Neural progenitor cell (in vitro differentiated cells): ENCODE data around the gene UHRF1. TPM values are rescaled to one million over a fixed set of nuclear protein-coding genes. Genes with fewer than 3 reads are reported as not detected.
A peak's percentile ranks its signal among the peaks of the same experiment; 100 is the strongest.
"Not testable (repeated sequence)": the region's sequence is repeated elsewhere in the genome, so short reads cannot be mapped to it uniquely, and the experiment has no call there.

ENCODE experiments used
- DNase-seq: peaks from one replicate; pipeline ENCODE4 v3.0.0-alpha.2; 2016; ENCODE audit warnings: low spot score
- H2AFZ ChIP-seq: fragments of 200-600 bp; sonication (generic); replicated peaks from 2 replicates; pipeline ENCODE4 v1.6.1; 2016; ENCODE audit warnings: antibody characterized with exemption
- H3F3A ChIP-seq: fragments of 200-600 bp; sonication (generic); 2 replicates; pipeline ENCODE4 v1.6.1; 2016; ENCODE audit warnings: antibody characterized with exemption, low read depth
- H3K27ac ChIP-seq: fragments of 200-600 bp; sonication (generic); 2 replicates; pipeline ENCODE4 v1.5.1; 2016; ENCODE audit warnings: mild to moderate bottlenecking
- H3K27me3 ChIP-seq: fragments of 200-600 bp; sonication (generic); 2 replicates; pipeline ENCODE4 v1.6.1; 2016; ENCODE audit warnings: mild to moderate bottlenecking, moderate library complexity
- H3K36me3 ChIP-seq: fragments of 200-600 bp; sonication (generic); 2 replicates; pipeline ENCODE4 v1.5.1; 2016
- H3K4me1 ChIP-seq: fragments of 200-600 bp; sonication (generic); 2 replicates; pipeline ENCODE4 v1.6.1; 2016; ENCODE audit warnings: mixed run types
- H3K4me2 ChIP-seq: fragments of 200-600 bp; sonication (generic); 2 replicates; pipeline ENCODE4 v1.6.1; 2016
- H3K4me3 ChIP-seq: fragments of 200-600 bp; sonication (generic); 2 replicates; pipeline ENCODE4 v1.5.1; 2016
- H3K79me2 ChIP-seq: fragments of 200-600 bp; sonication (generic); 2 replicates; pipeline ENCODE4 v1.6.1; 2016; ENCODE audit warnings: low read depth
- H3K9ac ChIP-seq: fragments of 200-600 bp; sonication (generic); 2 replicates; pipeline ENCODE4 v1.6.1; 2016
- H3K9me3 ChIP-seq: fragments of 200-600 bp; sonication (generic); 2 replicates; pipeline ENCODE4 v1.5.1; 2016; ENCODE audit warnings: low read depth
- H4K20me1 ChIP-seq: fragments of 200-600 bp; sonication (generic); 2 replicates; pipeline ENCODE4 v1.6.1; 2016; ENCODE audit warnings: low read depth
- H3K27ac Mint-ChIP-seq: 3 replicates; pipeline ENCODE4 v1.8.0; 2021; ENCODE audit warnings: mixed read lengths
- H3K27me3 Mint-ChIP-seq: 2 replicates; pipeline ENCODE4 v1.8.0; 2022; ENCODE audit warnings: low read depth, mild to moderate bottlenecking, inconsistent platforms, moderate library complexity, mixed read lengths; ENCODE audit not compliant: insufficient read depth
- H3K36me3 Mint-ChIP-seq: 3 replicates; pipeline ENCODE4 v1.8.0; 2021; ENCODE audit warnings: mixed read lengths
- H3K4me1 Mint-ChIP-seq: 3 replicates; pipeline ENCODE4 v1.8.0; 2021; ENCODE audit warnings: mixed read lengths
- H3K4me3 Mint-ChIP-seq: 3 replicates; pipeline ENCODE4 v1.8.0; 2021; ENCODE audit warnings: mild to moderate bottlenecking, moderate library complexity, mixed read lengths
- H3K9me3 Mint-ChIP-seq: 3 replicates; pipeline ENCODE4 v1.8.0; 2020; ENCODE audit warnings: mixed read lengths
- CTCF ChIP-seq: fragments of 200-600 bp; sonication (generic); IDR thresholded peaks from 2 replicates; pipeline ENCODE4 v1.5.1; 2017; ENCODE audit warnings: antibody characterized with exemption, mild to moderate bottlenecking
- EZH2 ChIP-seq: fragments of 200-600 bp; sonication (generic); IDR thresholded peaks from 2 replicates; pipeline ENCODE4 v1.6.1; 2017; ENCODE audit warnings: antibody characterized with exemption, mild to moderate bottlenecking, moderate library complexity
- EZH2phosphoT487 ChIP-seq: fragments of 200-600 bp; sonication (generic); IDR thresholded peaks from 2 replicates; pipeline ENCODE4 v1.6.1; 2017; ENCODE audit warnings: antibody characterized with exemption
- total RNA-seq: library from RNA; depleted of rRNA; stranded (reverse); fragments of >200 nt; gene quantifications from 2 replicates; pipeline ENCODE4 v1.2.3, GENCODE V29; 2015; ENCODE audit warnings: low replicate concordance

Gene UHRF1
- total RNA-seq, 1 donor from 2014 or later, result 34.1 TPM

DNA sequence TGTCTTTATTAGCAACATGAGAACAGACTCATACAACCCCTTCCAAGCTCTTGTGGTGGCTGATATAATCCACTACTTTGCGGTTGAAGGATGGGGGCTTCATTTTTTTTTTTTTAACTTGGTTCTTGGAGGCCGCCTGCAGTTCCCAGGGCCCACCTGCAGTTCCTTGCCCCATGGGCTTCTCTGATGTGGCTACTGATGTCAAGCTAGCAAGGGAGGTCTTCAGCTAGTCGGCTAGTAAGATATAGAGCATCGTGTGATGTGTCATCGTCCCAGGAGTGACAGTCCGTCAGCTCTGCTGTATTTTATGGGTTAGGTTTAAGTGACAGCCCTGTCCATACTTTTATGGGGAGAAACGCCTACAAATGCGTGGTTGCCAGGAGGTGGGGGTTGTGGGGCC, 26.1 kb downstream of the UHRF1 start:
- H3K4me2 ChIP-seq, result no peak overlapping the region

GRCh38 chr19:4937060-4937459, 27.8 kb downstream of the UHRF1 start:
- H3K27ac ChIP-seq, result no peak overlapping the region
- no peaks in the 10 kb centered on the region for H3K4me1 ChIP-seq
- no peaks in the 10 kb centered on the region for H3K4me1 Mint-ChIP-seq
- H3K4me2 ChIP-seq, result no peak overlapping the region
- peaks cover 40% of the 10 kb centered on the region for H4K20me1 ChIP-seq
- no peak overlapping the region for H3K4me3 ChIP-seq
- H3K9me3 Mint-ChIP-seq, result no peaks in the 10 kb centered on the region
- peaks cover 33% of the 10 kb centered on the region for H3K79me2 ChIP-seq
- H3K36me3 Mint-ChIP-seq, result peaks cover 36% of the 10 kb centered on the region
- H2AFZ ChIP-seq, result no peak overlapping the region
- peaks cover 2% of the 10 kb centered on the region for H3K27me3 Mint-ChIP-seq
- H3K27ac Mint-ChIP-seq, result no peak overlapping the region
- no peak overlapping the region for H3K4me3 Mint-ChIP-seq
- H3K9ac ChIP-seq, result no peak overlapping the region
- H3K9me3 ChIP-seq, result no peaks in the 10 kb centered on the region
- H3K27me3 ChIP-seq, result no peaks in the 10 kb centered on the region
- H3K36me3 ChIP-seq, result no peaks in the 10 kb centered on the region
- DNase-seq, result no peak
- TF ChIP-seq EZH2 (no peak), EZH2phosphoT487 (no peak), CTCF (no peak)
- H3F3A ChIP-seq, result peaks cover 3% of the 10 kb centered on the region

More for the DNA sequence above, 26.1 kb downstream of the UHRF1 start:
- peaks cover 3% of the 10 kb centered on the region for H3F3A ChIP-seq
- peaks cover 40% of the 10 kb centered on the region for H4K20me1 ChIP-seq
- H3K9ac ChIP-seq, result no peak overlapping the region
- Mint-ChIP-seq H3K27ac (no peak overlapping the region), H3K9me3 (no peaks in the 10 kb centered on the region), H3K27me3 (peaks cover 2% of the 10 kb centered on the region), H3K4me3 (no peak overlapping the region), H3K36me3 (peaks cover 39% of the 10 kb centered on the region), H3K4me1 (no peaks in the 10 kb centered on the region)
- H3K9me3 ChIP-seq, result no peaks in the 10 kb centered on the region
- no peak overlapping the region for H3K4me3 ChIP-seq
- no peaks in the 10 kb centered on the region for H3K4me1 ChIP-seq
- no peak for TF ChIP-seq CTCF
- no peak for TF ChIP-seq EZH2
- no peak for TF ChIP-seq EZH2phosphoT487
- H2AFZ ChIP-seq, result no peak overlapping the region
- no peak for DNase-seq
- H3K79me2 ChIP-seq, result peaks cover 29% of the 10 kb centered on the region
- H3K27me3 ChIP-seq, result no peaks in the 10 kb centered on the region
- H3K36me3 ChIP-seq, result no peaks in the 10 kb centered on the region
- no peak overlapping the region for H3K27ac ChIP-seq

GRCh38 chr19:4938461-4938860, 29.2 kb downstream of the UHRF1 start:
- H3K4me3 Mint-ChIP-seq, H3K27ac ChIP-seq, H3K9me3 ChIP-seq, H3K4me2 ChIP-seq, H2AFZ ChIP-seq, DNase-seq, H3K9ac ChIP-seq, H3K4me3 ChIP-seq, H3K9me3 Mint-ChIP-seq, H3K27me3 Mint-ChIP-seq, H3K4me1 Mint-ChIP-seq, H3K27me3 ChIP-seq, H3F3A ChIP-seq, H3K4me1 ChIP-seq, H3K36me3 ChIP-seq: not testable (repeated sequence)
- Histone ChIP-seq H3K79me2 (peaks cover 33% of the 10 kb centered on the region), H4K20me1 (peaks cover 40% of the 10 kb centered on the region)
- peak overlapping the region; percentile 83 for H3K27ac Mint-ChIP-seq
- peaks cover 33% of the 10 kb centered on the region for H3K36me3 Mint-ChIP-seq

DNA sequence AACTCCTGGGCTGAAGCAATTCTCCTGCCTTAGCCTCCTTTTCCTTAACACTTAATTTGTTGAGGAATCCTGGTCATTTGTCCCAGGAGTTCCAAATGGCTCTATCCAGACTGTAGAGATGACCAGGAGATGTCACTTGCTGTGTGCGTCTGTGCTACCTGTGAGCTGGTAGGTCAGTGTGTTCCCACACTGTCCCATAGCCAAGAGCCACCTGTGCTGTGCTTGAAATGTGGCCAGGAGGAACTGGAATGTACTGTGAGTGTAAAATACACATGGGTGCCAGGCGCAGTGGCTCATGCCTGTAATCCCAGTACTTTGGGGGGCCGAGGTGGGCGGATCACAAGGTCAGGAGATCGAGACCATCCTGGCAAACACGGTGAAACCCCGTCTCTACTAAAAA, 30.2 kb downstream of the UHRF1 start:
- no peak overlapping the region for H3K4me2 ChIP-seq
- H3K36me3 Mint-ChIP-seq, result peaks cover 30% of the 10 kb centered on the region
- no peak overlapping the region for H2AFZ ChIP-seq
- H3K27ac ChIP-seq, result peak overlapping the region; percentile 29
- peaks cover 30% of the 10 kb centered on the region for H3K79me2 ChIP-seq
- no peak overlapping the region for H3K4me3 ChIP-seq
- DNase-seq, result no peak
- H3K9me3 Mint-ChIP-seq, result no peaks in the 10 kb centered on the region
- no peaks in the 10 kb centered on the region for H3K4me1 ChIP-seq
- H3K4me3 Mint-ChIP-seq, result no peak overlapping the region
- TF ChIP-seq EZH2 (no peak), CTCF (no peak)
- no peaks in the 10 kb centered on the region for H3K36me3 ChIP-seq
- H3K27me3 Mint-ChIP-seq, result peaks cover 2% of the 10 kb centered on the region
- peaks cover 39% of the 10 kb centered on the region for H4K20me1 ChIP-seq
- peaks cover 3% of the 10 kb centered on the region for H3F3A ChIP-seq
- no peaks in the 10 kb centered on the region for H3K4me1 Mint-ChIP-seq
- H3K9me3 ChIP-seq, result no peaks in the 10 kb centered on the region
- no peak overlapping the region for H3K9ac ChIP-seq
- H3K27me3 ChIP-seq, result no peaks in the 10 kb centered on the region
- H3K27ac Mint-ChIP-seq, result no peak overlapping the region

DNA sequence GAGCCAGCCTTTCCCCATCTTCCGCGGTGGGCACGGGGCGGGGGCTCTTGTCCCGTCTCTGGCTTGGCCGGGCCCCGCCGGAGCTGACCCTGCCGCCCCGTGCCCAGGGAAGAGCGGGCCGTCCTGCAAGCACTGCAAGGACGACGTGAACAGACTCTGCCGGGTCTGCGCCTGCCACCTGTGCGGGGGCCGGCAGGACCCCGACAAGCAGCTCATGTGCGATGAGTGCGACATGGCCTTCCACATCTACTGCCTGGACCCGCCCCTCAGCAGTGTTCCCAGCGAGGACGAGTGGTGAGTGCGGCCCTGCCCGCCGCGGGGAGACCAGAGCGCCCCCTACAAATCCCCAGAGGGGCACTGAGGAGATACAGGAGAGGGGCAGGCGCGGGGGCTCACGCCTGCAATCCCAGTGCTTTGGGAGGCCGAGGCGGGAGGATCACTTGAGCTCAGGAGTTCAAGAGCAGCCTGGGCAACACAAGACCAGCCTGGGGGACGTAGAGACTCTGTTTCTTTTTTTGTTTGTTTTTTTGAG, 32.4 kb downstream of the UHRF1 start:
- H3K27ac ChIP-seq, H3K27ac Mint-ChIP-seq, H3K4me3 ChIP-seq, H3K9me3 ChIP-seq, H3K4me2 ChIP-seq, H3K27me3 Mint-ChIP-seq, H3K9me3 Mint-ChIP-seq, H3K27me3 ChIP-seq, H3K9ac ChIP-seq, H3K36me3 ChIP-seq, H3F3A ChIP-seq, H3K4me1 Mint-ChIP-seq, H3K4me3 Mint-ChIP-seq, H2AFZ ChIP-seq, DNase-seq, H3K4me1 ChIP-seq: not testable (repeated sequence)
- H3K79me2 ChIP-seq, result peaks cover 26% of the 10 kb centered on the region
- peaks cover 26% of the 10 kb centered on the region for H3K36me3 Mint-ChIP-seq
- H4K20me1 ChIP-seq, result peaks cover 24% of the 10 kb centered on the region

GRCh38 chr19:4950650-4951049, 41.3 kb downstream of the UHRF1 start:
- H3K36me3 Mint-ChIP-seq, result peaks cover 40% of the 10 kb centered on the region

More at GRCh38 chr19:4950650-4951049, 41.3 kb downstream of the UHRF1 start:
- not testable (repeated sequence) for H3K4me1 ChIP-seq, H3F3A ChIP-seq, H3K4me3 Mint-ChIP-seq, H3K27me3 ChIP-seq, H3K4me1 Mint-ChIP-seq, H4K20me1 ChIP-seq, H2AFZ ChIP-seq, H3K9ac ChIP-seq, H3K4me2 ChIP-seq, H3K9me3 ChIP-seq, H3K9me3 Mint-ChIP-seq, DNase-seq, H3K79me2 ChIP-seq, H3K4me3 ChIP-seq, H3K27ac ChIP-seq, H3K27ac Mint-ChIP-seq, H3K27me3 Mint-ChIP-seq
- H3K36me3 ChIP-seq, result peaks cover 12% of the 10 kb centered on the region
